ENCODE results near the gene WDR88.
A peak's percentile ranks its signal among the peaks of the same experiment; 100 is the strongest.

DNA sequence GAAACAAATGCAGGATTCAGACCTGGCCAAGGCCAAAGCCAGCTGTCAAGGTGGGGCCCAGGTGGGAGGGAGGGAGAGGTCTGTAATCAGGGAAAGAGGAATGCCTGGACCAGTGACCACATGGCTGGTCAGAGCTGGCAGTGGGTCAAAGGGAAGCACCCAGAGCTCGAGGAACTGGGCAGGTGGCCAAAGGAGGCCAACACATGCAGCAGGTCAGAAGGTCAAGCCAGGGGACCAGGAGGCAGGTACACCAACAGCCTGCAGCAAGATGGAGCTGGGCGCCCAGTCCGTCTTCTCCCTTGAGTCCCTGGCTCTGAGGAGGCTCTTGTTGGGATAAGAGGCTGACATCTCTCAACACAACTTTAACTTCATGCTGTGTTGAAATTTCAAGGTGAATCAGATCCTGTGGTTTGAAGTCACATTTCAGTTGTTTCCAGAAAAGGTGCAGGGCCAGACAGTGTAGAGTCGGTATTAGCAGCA lies 33.8 kb upstream of the WDR88 start:
- TF ChIP-seq EP300 (IDR thresholded peaks at IDR 0.05) (no peak), POLR2A (IDR thresholded peaks at IDR 0.05) (no peak), POLR2AphosphoS5 (IDR thresholded peaks at IDR 0.05) (peak in 1 of 3 donors; percentile 25)
